Brain pericyte (primary cell): ENCODE measurements around the gene INSYN2A.

Experiments
- DNase-seq: peaks from one replicate; pipeline ENCODE4 v3.0.0-alpha.2; 2012; ENCODE audit warnings: low read depth, low spot score

Gene INSYN2A, protein sequence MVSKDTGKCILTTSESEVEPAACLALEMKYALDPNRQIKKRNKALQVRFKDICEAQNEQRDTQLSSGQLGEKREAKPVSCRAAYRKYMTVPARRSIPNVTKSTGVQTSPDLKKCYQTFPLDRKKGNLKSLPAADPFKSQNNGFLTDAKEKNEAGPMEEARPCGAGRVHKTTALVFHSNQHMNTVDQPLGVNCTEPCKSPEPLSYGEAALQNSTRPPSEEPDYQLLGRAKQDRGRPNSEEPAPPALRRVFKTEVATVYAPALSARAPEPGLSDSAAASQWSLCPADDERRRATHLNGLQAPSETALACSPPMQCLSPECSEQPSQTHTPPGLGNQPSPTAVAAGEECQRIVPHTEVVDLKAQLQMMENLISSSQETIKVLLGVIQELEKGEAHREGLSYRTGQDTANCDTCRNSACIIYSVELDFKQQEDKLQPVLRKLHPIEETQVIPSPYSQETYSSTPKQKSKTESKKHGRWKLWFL

GRCh38 chr10:127196282-127197153 lies at the start of gene INSYN2A:
Gene INSYN2A, minus strand, starts transcription at chr10:127196591. Its CDS starts 20,196 bp downstream, at chr10:127176395.
- DNase-seq: no peak

DNA sequence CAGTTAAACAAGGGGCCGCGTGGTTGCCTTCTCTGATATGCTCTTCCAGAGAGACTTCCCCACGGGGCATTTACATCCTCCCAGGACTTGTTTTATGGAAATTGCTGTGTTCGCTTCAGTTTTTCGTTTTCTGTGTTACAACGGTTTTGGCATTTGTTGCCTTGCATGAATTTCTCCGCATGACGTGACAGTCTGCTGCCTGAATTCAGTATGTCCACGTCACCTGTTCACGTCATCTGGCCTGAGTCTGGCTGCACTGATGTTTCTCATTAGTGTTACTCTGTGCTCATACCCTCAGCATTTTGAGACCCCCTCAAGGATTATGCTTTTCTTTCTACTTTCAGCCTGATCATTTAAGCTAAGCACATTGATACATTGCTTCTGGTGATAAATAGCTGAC lies 49.1 kb upstream of the INSYN2A start:
- no peak for DNase-seq

- DNase-seq: no peak
These were observed 47.3 kb upstream of the INSYN2A start for GRCh38 chr10:127243490-127244272.

DNA sequence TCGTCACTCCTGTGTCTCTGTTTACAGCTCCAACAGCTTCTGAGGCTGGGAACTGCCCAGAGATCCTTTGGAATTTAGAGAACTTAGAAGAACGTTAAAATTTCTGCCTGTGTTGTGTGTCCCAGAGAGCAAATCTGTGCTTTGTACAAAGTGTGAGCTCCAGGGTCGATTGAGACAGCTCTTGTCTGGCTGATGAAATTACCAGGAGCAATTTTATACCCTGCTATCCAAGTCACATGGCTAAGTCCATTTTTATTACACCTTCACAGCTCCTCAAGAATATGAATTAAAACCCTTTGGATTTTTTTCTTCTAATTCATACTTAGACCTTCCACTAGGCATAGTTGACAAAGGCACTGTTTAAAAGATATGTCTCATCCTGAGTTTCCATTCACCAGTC lies 46.5 kb upstream of the INSYN2A start:
- DNase-seq: no peak

DNA sequence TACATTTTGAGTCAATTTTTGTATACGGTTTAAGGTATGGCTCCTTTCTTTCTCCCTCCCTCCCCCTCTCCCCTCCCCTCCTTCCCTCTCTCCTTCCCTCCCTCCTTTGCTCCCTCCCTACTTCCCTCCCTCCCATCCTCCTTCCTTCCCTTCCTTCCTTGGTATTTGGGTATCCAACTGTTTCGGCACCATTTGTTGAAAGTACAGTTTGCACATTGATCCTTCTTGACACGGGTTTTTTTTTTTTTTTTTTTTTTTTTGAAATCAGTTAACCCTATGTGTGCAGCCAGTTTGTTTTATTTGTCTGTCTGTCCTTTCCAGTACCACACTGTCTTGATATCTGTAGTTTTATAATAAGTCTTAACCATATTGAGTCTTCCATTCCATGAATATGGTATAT lies 39.9 kb upstream of the INSYN2A start:
- DNase-seq: no peak

DNA sequence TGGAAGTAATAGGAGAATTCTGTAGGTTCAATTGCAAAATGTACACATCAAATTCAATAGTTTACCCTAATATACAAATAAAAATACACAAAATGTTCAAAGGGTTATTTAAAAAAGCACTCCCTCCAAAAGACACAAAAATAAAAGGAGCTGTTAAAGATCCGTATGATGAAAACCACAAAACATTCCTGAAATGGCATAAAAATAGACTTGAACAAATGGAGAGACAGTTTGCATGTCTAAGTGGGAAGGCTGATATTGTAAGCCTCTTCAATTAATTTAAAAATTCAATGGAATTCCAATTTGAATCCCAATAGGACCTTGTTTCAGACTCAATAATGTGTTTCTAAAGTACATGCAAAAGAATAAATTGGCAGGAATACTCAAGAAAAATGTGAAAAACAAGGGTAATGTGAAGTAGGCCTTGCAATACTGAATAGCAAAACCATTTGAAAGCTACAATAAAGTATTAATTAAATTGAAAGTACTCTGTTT lies 38.0 kb upstream of the INSYN2A start:
- DNase-seq: no peak

- no peak for DNase-seq
These were observed 31.9 kb upstream of the INSYN2A start for GRCh38 chr10:127228195-127228787.

- no peak for DNase-seq
These were observed 31.3 kb upstream of the INSYN2A start for GRCh38 chr10:127227663-127228062.

GRCh38 chr10:127227027-127227426 lies 30.6 kb upstream of the INSYN2A start:
- no peak for DNase-seq

DNA sequence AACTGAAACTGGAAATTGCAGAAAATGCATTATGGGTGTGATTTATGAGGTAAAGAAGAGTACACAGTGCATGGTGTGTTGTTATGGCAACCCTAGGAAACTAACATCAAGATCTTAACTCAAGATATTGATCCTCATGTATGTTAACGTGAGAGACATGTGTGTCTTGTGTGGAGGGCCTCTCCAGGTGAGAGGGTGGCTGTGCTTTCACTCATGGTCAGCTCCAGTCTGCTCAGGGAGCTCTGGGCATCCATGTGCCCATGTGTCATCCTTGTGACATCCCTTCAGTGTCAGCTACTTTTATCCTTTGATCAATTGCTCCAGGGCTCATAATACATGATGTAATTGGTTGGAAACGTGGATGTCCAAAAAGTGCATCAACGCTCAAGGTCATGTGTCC lies 24.9 kb upstream of the INSYN2A start:
- no peak for DNase-seq

DNA sequence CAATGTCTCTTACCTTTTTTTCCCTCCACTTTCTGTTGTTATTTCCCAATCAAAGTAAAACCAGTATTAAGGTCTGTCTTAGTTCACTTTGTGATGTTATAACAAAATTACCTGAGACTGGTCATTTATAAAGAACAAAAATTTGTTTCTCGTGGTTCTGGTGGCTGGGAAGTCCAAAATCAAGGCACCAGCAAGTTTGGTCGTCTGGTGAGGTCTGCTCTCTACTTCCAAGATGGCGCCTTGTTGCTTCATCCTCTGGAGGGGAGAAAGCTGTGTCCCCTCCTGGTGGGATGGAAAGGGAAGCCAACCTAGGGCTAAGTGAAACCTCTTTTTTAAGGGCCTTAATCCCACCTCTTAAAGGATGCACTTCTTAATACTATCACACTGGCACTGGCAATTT lies 22.3 kb upstream of the INSYN2A start:
- no peak for DNase-seq

DNA sequence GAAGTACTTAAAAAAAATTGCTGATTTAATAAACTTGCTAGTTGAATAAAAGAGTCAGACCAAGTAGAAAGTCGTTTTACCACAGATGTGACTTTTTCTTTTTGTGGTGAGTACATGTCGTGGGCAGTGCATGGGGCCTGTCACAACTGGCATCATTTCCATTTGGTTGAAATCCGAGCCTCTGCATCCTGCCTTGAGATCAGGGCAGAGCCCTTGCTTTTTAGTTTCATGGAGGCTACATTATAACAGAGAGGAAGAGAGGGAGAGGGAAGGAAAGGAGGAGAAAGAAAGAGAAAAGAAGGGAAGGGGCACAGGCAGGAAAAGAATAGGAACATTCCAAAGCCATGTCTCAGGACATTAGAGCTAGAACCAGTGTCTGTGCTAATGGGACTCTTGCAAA lies 20.4 kb upstream of the INSYN2A start:
- no peak for DNase-seq

DNA sequence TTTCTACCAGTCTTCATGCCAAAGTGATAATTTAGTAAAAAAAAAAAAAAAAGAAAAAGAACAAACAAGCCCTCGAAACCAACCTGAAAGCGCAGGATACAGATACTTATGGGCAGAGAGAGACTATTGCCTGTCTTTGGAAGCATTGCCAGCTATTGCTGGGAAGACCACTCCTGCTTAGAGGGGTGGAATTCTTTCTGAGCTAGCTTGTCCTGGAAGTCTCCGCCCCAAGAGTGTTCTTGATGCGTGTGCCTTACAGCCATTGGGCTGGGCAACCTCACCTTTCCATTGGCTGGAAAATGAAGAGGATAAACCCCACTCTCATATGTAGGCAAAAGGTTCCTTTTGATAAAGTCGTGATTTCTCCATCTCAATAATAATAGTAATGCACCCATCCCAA lies 19.9 kb upstream of the INSYN2A start:
- no peak for DNase-seq

- no peak for DNase-seq
These were observed 19.5 kb upstream of the INSYN2A start for GRCh38 chr10:127215866-127216265.

GRCh38 chr10:127210936-127211466 lies 14.6 kb upstream of the INSYN2A start:
- no peak for DNase-seq

DNA sequence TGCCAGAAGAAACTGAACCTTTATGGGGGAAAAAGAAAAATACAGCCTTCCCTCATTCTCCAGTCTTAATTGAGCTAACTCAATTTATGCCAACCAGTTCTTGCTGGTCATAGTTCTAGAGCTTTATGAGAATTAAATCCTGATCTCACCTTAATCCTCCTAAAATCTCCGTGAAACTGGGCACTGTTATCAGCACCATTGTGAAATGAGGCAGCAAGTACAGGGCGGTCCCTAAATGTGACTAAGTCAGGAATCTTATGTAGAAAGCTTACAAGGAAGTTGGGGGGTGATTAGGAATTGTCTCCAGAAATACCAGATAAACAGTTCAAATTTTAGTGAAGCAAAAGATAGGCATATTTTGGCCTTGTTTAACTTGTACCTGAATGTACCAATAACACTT lies 10.7 kb upstream of the INSYN2A start:
- no peak for DNase-seq

DNA sequence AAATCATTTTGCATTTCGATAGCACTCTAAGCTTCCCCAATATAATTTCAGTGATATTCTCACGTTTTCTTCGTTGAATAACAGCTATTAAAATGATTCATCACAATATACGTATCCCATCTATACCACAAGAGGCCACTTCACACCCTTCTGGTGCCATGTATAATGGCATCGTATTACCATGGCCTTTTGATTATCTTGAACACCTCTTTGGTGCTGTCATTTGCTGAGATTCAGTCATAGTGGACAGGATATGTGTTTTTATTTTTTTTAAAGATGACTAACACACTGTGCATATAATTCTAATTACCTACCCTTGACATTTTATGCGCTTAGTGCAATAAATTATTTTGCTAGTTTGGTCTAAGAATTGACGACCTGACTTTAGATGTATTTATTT lies 6.7 kb upstream of the INSYN2A start:
- no peak for DNase-seq

GRCh38 chr10:127200646-127201045 lies 4.3 kb upstream of the INSYN2A start:
- no peak for DNase-seq

DNA sequence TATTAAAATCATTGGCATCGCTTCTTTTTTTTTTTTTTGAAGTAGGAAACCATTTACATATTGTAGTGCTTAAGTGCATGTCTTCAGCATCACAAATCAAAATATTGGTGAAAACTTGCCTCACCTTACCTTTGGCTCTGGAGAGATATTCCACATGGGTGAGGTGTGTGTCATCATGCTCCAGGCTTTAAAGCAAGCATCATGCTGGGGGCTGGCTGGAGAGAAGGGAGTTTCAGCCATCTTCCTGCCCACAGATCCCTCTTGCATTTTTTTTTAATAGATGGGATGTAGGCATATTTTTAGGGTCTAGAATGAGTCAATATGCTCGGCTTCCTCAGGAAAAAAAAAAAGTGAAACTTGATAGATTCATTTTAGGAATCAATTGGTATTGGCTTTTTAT lies 2.3 kb upstream of the INSYN2A start:
- DNase-seq: no peak

DNA sequence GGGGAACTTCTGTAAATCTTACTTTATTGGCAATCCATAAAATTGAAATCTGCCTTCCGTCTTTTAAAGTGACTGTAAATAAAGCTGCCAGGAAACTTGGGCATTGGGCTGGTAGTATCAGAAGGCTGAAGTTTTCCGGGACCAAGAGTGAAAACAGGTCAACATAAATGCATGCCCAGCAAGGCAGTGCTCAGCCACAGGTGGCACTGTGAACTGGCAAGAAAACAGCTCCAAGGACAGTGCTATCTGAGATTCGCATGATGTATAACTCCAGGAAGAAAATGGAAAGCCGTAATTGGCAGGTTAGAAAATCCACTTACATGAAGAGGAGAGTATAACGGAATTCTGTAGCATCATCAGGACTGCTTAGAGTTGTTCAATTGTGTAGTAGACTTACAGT lies 1.9 kb upstream of the INSYN2A start:
- DNase-seq: no peak

DNA sequence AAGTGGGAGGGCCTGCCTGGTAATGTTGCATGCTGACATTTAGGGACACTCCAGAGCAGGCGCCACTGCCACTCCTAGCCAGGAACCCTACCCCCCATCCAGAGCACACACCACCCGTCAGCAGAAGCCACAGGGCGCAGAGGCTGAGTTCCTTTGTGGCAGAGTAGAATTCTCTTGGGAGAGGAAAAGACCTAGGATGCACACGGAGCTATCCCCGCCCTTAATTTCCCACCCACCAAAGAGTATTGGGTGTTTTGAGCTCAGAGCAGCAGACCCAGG lies 702 bp upstream of the INSYN2A start:
- DNase-seq: no peak
